NCI-H1417 treated with DMSO at 0.1 percent for 48 hours (cell line): ENCODE results near the gene IKZF4.
"Not testable (repeated sequence)": the region's sequence is repeated elsewhere in the genome, so short reads cannot be mapped to it uniquely, and the experiment has no call there.

ENCODE experiments used
- DNase-seq: peaks from one replicate; lab custom pipeline; 2025; lab: John Stamatoyannopoulos, UW

The IKZF4 gene

DNA sequence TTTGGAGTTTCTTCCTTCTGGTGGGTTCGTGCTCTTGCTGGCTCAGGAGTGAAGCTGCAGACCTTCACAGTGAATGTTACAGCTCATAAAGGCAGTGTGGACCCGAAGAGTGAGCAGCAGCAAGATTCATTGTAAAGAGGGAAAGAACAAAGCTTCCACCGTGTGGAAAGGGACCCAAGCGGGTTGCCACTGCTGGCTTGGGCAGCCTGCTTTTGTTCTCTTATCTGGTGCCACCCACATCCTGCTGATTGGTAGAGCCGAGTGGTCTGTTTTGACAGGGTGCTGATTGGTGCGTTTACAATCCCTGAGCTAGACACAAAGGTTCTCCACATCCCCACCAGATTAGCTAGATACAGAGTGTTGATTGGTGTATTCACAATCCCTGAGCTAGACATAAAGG, 21.3 kb upstream of the IKZF4 start:
- DNase-seq = not testable (repeated sequence)

DNA sequence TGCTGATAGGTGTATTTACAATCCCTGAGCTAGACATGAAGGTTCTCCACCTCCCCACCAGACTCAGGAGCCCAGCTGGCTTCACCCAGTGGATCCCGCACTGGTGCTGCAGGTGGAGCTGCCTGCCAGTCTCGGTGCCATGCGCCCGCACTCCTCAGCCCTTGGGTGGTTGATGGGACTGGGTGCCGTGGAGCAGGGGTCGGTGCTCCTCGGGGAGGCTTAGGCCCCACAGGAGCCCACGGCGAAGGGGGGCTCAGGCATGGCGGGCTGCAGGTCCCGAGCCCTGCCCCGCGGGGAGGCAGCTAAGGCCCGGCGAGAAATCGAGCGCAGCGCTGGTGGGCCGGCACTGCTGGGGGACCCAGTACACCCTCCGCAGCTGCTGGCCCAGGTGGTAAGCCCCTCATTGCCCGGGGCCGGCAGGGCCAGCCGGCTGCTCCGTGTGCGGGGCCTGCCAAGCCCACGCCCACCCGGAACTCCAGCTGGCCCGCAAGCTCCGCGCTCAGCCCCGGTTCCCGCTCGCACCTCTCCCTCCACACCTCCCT, 20.8 kb upstream of the IKZF4 start:
- not testable (repeated sequence) for DNase-seq

- no peak for DNase-seq
Measured at GRCh38 chr12:56001487-56002100, 19.2 kb upstream of the IKZF4 start.

- not testable (repeated sequence) for DNase-seq
Measured at GRCh38 chr12:56003376-56003775, 17.5 kb upstream of the IKZF4 start.

DNA sequence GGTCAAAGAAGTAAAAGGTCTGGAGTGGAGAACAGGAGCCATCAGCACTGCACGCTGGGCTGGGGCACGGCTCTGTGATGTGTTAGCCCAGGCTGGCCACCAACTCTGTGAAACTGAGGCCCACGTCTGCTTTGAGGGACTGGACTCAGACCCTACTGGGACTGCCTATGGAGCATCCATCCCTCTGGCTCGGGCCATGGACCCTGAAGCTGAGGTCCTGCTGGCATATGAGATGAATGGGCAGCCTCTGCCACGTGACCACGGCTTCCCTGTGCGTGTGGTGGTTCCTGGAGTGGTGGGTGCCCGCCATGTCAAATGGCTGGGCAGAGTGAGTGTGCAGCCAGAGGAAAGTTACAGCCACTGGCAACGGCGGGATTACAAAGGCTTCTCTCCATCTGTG, 16.6 kb upstream of the IKZF4 start:
- DNase-seq = no peak

- peak; percentile 10 for DNase-seq
Measured at GRCh38 chr12:56007564-56008559, 13.0 kb upstream of the IKZF4 start.

DNA sequence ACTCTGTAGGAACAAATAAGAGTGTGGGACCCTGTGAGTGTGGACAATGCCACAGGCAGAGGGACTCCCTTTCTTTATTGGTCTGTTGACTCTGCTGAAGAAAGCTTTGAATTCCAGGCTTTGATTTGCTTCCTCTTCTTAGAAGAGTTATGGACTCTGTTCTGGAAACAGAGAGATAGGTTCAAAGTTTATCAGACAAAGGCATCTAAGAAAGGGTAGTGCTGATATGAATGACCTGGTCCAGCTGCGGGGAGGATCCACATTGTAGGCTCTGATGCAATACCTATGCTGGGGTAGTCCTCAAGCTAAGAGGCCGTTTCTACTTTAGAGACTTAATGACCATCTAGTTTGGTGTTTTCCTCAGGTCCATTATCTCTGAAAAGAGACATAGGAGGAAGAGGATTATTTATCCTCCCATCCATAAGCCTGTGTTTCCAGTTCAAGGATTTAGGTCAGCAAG, 10.7 kb upstream of the IKZF4 start:
- no peak for DNase-seq

- DNase-seq = no peak
Measured at GRCh38 chr12:56011509-56012090, 9.2 kb upstream of the IKZF4 start.

DNA sequence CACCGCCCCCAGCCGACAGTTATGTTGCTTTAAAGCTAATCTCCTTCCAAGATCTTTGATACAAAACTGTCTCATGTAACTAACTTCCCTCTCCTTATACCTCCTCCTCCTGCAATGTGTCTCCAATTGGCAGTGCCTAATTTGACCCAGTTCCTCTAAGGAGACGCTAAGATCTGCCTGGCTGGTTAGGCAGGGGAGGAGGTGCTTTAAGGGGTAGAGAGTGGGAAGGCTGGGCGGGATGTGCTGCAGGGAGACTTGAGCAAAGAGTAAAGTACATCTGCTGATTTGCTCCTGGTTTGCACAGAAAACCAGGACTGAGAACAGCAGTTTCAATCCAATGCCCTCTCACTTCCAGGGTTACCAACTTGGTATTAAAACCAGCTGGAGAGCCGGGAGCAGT, 7.4 kb upstream of the IKZF4 start:
- no peak for DNase-seq

DNA sequence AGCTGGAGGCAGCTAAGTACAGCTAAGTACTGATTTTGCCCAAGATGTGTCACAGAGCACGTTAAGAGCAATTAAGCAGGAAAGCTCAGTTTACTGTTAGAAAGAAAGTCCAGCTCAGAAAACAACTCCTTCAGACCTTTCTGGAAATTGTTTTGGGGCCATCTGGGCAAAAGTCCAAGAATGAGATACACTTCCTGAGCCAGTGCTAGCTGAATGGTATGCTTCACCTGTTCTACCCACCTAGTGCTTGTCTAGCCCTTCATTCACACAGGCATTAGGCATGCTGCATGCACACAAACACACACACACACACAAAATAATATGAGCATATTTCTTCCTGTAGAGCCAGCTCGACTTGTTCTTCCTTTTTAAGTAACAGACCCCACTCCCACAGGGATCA, 6.6 kb upstream of the IKZF4 start:
- no peak for DNase-seq

DNA sequence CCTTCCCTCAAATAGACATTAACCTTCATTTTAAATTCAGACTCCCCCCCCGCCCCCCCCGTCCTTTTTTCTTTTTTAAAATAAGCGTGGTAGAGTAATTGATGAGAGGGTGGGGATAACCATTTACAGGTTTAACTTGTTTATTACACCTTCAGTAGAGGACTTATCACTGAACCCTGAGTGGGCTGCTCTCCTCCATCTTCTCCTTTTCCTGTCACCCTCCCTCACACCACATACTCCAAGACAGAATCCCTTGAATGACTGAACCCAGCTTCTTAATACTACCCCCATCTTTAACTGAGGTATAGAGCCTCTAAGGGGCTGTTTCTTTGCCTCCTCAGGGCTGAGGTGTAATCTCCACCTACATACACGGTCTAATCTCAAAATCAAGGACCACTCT, 3.7 kb upstream of the IKZF4 start:
- no peak for DNase-seq

- DNase-seq = no peak
Measured at GRCh38 chr12:56018356-56018755, 2.5 kb upstream of the IKZF4 start.

GRCh38 chr12:56021889-56022497, 1.1 kb downstream of the IKZF4 start:
- DNase-seq = no peak

DNA sequence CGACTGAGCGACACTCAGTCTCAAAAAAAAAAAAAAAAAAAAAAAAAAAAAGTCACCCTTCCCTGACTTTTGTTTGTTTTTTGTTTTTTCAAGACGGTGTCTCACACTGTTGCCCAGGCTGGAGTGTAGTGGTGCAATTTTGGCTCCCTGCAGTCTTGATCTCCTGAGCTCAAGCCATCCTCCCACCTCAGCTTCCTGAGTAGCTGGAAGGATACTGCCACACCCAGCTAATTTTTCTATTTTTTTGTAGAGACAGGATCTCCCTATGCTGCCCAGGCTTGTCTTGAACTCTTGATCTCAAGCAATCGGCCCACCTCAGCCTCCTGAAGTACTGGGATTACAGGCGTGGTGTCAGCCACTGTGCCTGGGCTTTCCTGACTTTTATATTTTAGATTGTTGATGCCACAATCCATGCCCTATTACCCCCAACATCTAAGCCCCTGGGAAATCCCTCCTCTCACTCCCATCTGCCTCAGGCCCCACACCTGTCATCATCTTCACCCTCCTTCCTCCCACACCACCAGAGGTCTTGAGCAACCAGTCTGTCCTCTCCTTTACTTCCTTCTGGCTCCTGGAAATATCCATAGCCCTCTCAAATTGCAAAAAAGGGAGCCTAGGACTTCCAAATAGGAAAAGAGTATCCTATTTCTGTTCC, 7.8 kb downstream of the IKZF4 start:
- DNase-seq = no peak

DNA sequence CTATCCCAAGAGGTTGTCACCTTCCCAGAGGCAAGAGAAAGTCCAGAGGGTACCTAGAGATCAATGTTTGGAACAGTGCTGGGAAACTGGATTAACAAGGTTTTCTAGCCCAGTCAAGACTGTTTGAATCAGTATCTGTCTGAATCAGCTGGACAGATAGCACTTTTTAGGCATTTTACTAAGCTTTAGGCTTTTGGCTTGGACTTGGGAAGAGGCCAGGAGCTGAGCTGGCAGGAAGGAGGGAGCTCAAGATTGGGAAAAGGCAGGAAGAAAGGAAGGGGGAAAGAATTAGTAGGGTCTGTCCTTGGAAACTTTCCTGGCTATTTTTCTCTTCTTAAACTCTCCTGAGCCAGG, 8.3 kb downstream of the IKZF4 start:
- DNase-seq = no peak

DNA sequence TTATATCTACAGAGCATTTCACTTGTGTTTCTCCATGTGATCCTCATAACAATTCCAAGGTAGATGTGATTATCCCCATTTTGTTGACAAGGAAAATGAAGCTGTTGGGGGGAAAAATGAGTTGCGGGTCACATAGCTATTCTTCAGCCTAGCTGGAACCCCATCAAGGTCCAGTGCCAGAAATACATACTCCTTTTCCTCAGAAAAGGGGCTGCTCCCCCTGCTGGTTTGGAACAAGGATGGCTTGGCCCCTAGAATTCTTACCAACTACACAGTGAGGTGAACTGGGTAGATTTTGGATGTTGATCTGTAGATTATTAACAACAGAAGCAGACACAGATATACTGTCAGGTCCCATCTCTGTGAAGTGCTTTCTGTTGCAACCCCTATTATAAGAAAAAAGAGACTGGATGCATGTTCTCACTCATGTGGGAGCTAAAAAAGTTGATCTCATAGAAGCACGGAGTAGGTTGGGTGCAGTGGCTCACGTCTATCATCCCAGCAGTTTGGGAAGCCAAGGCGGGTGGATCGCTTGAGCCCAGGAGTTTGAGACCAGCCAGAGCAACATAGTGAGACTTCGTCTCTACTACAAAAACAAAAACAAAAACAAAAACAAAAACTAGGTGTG, 8.9 kb downstream of the IKZF4 start:
- DNase-seq = no peak

DNA sequence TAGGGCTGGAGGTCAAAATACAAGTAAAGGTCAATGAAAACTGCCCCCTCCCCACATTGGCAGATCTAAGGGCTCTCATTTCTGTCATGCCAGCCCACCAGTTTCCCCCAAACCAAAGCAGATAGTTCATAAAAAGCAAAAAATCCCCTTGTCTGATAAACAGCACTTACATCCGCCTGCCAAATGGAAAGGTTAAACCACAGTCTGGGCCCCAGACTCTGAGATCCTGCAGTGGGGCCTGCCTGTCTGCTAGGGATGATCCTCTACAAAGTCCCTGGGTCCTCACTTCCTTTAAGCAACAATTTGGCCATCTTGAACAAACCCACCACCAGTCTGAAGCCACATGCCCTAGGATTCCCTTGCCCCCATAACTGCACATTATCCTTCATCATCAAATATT, 11.1 kb downstream of the IKZF4 start:
- DNase-seq = no peak

DNA sequence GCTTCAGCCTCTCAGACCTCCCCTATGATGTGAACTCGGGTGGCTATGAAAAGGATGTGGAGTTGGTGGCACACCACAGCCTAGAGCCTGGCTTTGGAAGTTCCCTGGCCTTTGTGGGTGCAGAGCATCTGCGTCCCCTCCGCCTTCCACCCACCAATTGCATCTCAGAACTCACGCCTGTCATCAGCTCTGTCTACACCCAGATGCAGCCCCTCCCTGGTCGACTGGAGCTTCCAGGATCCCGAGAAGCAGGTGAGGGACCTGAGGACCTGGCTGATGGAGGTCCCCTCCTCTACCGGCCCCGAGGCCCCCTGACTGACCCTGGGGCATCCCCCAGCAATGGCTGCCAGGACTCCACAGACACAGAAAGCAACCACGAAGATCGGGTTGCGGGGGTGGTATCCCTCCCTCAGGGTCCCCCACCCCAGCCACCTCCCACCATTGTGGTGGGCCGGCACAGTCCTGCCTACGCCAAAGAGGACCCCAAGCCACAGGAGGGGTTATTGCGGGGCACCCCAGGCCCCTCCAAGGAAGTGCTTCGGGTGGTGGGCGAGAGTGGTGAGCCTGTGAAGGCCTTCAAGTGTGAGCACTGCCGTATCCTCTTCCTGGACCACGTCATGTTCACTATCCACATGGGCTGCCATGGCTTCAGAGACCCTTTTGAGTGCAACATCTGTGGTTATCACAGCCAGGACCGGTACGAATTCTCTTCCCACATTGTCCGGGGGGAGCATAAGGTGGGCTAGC, 13.9 kb downstream of the IKZF4 start:
- no peak for DNase-seq

- no peak for DNase-seq
Measured at GRCh38 chr12:56037161-56037560, 16.3 kb downstream of the IKZF4 start.

GRCh38 chr12:56038022-56038655, 17.3 kb downstream of the IKZF4 start:
- DNase-seq = no peak
